K562 treated with DMSO at 1 percent for 48 hours (cell line): ENCODE results near the gene FADD. TPM values are rescaled to one million over a fixed set of nuclear protein-coding genes. Genes with fewer than 3 reads are reported as not detected.

Source experiments
- total RNA-seq: library from RNA; unstranded; fragments of 300-600 nt; gene quantifications from 2 replicates; pipeline ENCODE4 v1.2.3, GENCODE V29; 2022; ENCODE audit warnings: low replicate concordance; ENCODE audit errors: extremely low read depth

Gene FADD
- total RNA-seq = not detected in 2 replicates

DNA sequence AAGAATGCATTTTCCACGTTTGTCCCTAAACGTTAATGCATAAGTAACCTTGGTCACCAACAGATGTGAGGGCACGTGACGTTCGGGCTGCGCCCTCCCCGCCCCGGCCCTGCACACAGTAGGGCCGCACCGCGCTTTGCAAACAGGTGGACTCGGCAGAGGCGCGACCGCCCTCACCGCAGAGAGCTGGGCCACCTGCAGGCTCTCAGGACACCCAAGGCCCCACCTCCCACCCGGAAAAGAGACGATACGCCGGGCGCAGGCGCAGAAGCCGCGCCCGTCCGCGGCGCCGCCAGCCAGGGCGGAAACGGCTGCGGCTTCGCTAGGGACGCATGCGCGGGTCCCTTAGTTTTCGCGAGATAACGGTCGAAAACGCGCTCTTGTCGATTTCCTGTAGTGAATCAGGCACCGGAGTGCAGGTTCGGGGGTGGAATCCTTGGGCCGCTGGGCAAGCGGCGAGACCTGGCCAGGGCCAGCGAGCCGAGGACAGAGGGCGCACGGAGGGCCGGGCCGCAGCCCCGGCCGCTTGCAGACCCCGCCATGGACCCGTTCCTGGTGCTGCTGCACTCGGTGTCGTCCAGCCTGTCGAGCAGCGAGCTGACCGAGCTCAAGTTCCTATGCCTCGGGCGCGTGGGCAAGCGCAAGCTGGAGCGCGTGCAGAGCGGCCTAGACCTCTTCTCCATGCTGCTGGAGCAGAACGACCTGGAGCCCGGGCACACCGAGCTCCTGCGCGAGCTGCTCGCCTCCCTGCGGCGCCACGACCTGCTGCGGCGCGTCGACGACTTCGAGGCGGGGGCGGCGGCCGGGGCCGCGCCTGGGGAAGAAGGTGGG lies at the start of gene FADD:
FADD (plus strand) TSS at position 377 of the 831 bp plus-strand sequence; CDS start at position 541, 164 bp downstream.

Other genes with a start within 250 kb of the FADD start
- gene ANO1, start 125.0 kb upstream of the FADD start, total RNA-seq = not detected in 2 replicates
- gene PPFIA1, start 67.4 kb downstream of the FADD start, total RNA-seq = not detected in 2 replicates
- gene CTTN, start 195.2 kb downstream of the FADD start, total RNA-seq = not detected in 2 replicates